Measurements from ENCODE around the gene FAAH2.
"Not testable (repeated sequence)": the region's sequence is repeated elsewhere in the genome, so short reads cannot be mapped to it uniquely, and the experiment has no call there.

FAAH2 gene, protein sequence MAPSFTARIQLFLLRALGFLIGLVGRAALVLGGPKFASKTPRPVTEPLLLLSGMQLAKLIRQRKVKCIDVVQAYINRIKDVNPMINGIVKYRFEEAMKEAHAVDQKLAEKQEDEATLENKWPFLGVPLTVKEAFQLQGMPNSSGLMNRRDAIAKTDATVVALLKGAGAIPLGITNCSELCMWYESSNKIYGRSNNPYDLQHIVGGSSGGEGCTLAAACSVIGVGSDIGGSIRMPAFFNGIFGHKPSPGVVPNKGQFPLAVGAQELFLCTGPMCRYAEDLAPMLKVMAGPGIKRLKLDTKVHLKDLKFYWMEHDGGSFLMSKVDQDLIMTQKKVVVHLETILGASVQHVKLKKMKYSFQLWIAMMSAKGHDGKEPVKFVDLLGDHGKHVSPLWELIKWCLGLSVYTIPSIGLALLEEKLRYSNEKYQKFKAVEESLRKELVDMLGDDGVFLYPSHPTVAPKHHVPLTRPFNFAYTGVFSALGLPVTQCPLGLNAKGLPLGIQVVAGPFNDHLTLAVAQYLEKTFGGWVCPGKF

GRCh38 chrX:57286507-57287251 is at the start of gene FAAH2:
Gene FAAH2, plus strand, starts transcription at chrX:57286706. Its CDS starts 120 bp downstream, at chrX:57286826.
- DNase-seq (ENCODE audit: low spot score) = no peak

GRCh38 chrX:57241967-57242366 is 44.5 kb upstream of the FAAH2 start:
- no peak for DNase-seq (ENCODE audit: low spot score)

DNA sequence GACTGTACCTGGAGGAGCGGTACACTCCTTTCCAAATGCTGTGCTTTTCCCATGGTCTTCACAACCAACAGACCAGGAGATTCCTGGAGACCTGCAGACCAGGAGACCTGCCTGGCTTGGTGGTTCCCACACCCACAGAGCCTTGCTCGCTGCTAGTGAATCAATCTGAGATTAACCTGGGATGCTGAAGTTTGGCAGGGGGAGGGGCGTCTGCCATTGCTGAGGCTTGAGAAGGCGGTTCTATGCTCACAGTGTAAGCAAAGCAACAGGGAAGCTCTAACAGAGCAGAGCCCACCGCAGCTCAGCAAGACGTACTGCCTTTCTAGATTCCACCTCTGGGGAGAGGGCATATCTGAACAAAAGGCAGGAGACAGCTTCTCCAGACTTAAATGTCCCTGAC is 34.5 kb upstream of the FAAH2 start:
- DNase-seq (ENCODE audit: low spot score) = no peak

GRCh38 chrX:57265126-57265525 is 21.4 kb upstream of the FAAH2 start:
- DNase-seq (ENCODE audit: low spot score) = no peak

DNA sequence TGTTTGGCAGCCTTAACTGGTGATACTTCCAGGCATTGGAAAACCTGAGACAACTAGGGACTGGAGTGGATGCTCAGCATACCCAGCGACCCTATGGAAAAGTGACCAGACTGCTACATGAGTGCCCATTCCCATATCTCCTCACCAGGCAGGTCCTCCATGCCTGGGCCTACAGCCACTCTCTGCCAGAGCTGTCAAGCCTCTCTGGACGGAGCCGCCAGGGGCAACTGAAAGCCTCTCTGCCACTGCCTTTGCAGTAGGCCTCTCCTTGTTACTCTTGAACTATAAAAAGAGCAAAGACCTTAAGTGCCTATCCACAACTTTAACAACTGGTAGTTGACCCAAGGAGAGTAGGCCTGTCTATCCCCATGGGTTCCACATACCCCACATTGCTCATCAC is 20.2 kb upstream of the FAAH2 start:
- DNase-seq (ENCODE audit: low spot score) = no peak

DNA sequence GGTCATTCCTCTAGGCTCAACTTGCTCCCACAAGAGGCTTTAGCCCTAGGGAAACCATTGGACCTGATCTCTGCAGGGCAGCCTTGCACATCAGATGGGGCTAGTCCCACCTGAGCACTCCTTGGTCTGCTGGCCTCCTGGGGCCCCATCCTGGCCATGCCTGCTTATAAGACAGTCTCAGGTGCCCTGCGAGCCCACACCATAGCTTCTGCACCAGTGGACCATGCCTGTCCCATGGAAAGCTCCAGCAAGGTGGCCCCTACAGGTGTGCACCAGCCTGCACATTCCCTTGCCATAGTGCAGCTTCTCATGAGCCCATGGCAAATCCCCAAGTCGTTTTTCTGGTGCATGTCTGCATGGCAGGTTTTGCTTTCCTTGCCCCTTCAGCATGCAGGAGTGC is 19.6 kb upstream of the FAAH2 start:
- DNase-seq (ENCODE audit: low spot score) = no peak

DNA sequence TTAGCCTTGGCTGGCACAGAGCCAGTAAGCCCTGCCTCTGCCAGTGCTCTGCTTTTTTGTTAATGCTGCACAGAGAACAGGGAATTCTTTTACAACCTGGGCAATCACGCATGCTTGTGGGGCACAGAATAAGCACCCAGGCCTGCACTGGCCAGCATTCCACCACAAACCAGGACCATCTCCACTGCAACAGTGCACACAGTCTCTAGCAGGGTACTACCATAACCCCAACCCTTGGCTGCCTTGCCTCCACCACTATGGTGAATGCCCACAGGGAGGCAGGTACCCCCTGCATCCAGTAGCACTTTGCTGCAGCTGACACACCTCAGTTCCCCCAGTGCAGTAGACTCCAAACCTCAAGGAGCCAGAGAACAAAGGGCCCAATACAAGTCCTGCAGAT is 19.2 kb upstream of the FAAH2 start:
- DNase-seq (ENCODE audit: low spot score) = no peak

DNA sequence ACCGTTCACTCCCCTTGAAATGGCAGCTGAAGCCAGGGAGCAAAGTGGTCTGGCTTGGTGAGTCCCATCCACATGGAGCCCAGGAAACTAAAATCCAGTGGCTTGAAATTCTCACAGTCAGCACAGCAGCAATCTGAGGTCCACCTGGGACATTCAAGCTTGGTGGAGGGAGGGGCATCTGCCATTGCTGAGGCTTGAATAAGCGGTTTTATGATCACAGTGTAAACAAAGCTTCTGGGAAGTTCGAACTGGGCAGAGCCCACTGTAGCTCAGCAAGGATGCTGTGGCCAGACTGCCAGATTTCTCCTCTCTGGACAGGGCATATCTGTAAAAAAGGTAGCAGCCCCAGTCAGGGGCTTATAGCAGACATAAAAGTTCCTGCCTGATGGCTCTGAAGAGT is 15.5 kb upstream of the FAAH2 start:
- no peak for DNase-seq (ENCODE audit: low spot score)

DNA sequence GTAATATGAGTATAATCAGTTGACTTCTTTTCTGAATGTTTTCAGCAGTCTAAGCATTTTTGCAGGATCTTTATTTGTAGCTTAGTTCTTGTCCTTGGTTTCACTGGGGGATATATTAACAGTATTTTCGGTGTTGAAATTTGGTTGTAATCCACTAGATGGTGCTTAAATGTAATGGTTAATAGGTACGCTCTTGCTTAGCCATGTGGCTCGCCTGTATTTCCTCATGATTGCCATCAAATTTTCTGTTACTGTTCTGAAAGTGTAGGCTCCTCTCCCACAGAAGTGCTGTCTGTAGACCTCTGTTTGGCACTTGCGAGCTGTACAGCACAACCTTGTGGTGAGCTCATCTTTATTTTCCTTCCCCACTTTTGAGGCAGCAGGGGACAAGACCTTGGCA is 3.9 kb upstream of the FAAH2 start:
- DNase-seq (ENCODE audit: low spot score) = no peak

GRCh38 chrX:57285001-57285400 is 1.5 kb upstream of the FAAH2 start:
- DNase-seq (ENCODE audit: low spot score) = no peak

DNA sequence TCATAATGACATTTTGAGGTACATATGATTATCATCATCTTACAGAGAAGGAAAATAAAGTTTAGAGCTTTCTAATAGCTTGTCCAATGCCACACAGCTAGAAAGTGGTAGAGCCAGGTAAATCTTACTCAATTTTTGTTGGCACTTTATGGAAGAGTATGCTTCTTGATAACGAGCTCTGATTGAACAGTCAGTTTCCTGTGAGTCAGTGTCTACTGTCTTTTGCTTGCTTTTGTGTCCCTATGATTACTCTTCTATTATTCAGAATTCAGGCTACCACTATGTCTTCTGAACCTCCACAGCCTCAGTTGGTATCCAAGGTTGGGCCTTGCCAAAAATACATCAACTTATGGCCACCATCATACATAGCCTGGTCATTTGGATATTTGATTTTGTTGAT is 2.6 kb downstream of the FAAH2 start:
- no peak for DNase-seq (ENCODE audit: low spot score)

GRCh38 chrX:57294961-57295360 is 8.5 kb downstream of the FAAH2 start:
- DNase-seq (ENCODE audit: low spot score) = no peak

GRCh38 chrX:57295679-57296078 is 9.2 kb downstream of the FAAH2 start:
- not testable (repeated sequence) for DNase-seq (ENCODE audit: low spot score)

GRCh38 chrX:57313583-57314215 is 27.2 kb downstream of the FAAH2 start:
- no peak for DNase-seq (ENCODE audit: low spot score)

GRCh38 chrX:57329008-57329407 is 42.5 kb downstream of the FAAH2 start:
- no peak for DNase-seq (ENCODE audit: low spot score)

DNA sequence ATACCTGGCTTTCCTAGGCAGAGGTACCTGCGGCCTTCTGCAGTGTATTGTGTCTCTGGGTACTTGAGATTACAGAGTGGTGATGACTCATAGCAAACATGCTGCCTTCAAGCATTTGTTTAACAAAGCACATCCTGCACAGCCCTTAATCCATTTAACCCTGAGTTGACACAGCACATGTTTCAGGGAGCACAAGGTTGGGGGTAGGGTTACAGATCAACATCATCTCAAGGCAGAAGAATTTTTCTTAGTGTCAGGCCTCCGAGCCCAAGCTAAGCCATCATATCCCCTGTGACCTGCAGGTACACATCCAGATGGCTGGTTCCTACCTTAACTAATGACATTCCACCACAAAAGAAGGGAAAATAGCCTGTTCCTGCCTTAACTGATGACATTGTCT is 49.3 kb downstream of the FAAH2 start:
- not testable (repeated sequence) for DNase-seq (ENCODE audit: low spot score)

GRCh38 chrX:57353472-57354132 is 67.1 kb downstream of the FAAH2 start:
- DNase-seq (ENCODE audit: low spot score) = no peak

DNA sequence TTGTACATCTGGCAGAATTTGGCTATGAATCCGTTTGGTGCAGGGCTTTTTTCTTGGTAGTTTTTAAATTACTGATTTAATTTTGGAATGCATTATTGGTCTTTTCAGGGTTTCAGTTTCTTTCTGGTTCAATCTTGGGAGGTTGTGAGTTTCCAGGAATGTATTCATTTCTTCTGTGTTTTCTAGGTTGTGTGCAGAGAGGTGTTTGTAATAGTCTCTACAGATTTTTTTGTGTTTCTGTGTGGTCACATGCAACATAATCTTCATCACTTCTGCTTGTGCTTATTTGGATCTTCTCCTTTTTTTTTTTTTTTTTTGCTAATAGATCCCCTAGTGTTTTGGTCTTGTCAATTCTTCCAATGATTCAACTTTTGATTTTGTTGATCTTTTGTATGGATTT is 77.6 kb downstream of the FAAH2 start:
- DNase-seq (ENCODE audit: low spot score) = no peak

GRCh38 chrX:57366430-57366829 is 79.9 kb downstream of the FAAH2 start:
- no peak for DNase-seq (ENCODE audit: low spot score)

- no peak for DNase-seq (ENCODE audit: low spot score)
Measured at GRCh38 chrX:57367649-57368048, 81.1 kb downstream of the FAAH2 start.

- DNase-seq (ENCODE audit: low spot score) = no peak
Measured at GRCh38 chrX:57368158-57368557, 81.7 kb downstream of the FAAH2 start.

GRCh38 chrX:57379296-57379695 is 92.8 kb downstream of the FAAH2 start:
- no peak for DNase-seq (ENCODE audit: low spot score)

All from GM03348 (cell line).